HG03108 (cell line): ENCODE data around the gene UXT.
"Not testable (repeated sequence)": the region's sequence is repeated elsewhere in the genome, so short reads cannot be mapped to it uniquely, and the experiment has no call there.

ENCODE experiments used
- ATAC-seq: cut with Tn5 transposase; IDR thresholded peaks from one replicate; pipeline ENCODE4 v1.9.1; 2021; ENCODE audit warnings: moderate library complexity; ENCODE audit not compliant: unreplicated experiment

UXT gene, protein sequence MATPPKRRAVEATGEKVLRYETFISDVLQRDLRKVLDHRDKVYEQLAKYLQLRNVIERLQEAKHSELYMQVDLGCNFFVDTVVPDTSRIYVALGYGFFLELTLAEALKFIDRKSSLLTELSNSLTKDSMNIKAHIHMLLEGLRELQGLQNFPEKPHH

DNA sequence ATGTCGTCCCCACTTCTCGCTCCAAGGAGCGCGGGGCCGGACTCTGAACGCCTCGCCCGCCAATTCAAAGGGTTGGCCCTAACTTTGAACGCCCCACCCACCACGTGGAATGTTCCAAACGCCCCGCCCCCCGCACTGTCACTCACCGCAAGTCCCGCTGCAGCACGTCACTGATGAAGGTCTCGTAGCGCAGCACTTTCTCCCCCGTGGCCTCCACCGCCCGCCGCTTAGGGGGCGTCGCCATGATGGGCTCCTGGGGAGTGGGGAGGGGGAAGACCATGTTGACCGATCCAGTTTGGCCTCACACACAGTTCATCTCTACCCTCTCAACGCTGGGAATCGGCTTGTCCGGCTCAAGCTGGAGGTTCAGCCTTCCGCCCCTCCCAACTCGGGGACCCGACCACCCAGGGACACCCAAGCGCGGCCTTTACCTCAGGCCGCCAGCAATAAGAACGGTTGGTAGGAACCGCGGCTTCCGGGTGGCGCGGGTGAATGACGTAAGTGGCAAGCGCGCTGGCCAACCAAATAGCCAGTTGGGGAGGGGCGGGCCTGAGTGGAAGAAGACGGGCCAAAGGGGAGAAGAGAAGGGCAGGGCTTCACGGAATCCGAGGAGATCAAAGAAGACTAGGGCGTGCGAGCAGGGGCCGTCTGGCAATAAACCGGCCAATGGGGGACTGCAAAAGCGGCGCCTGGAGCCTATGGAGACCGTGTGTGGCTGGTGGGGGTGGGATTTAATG, at the start of gene UXT:
Gene UXT (minus strand): TSS at position 497 of the 737 bp plus-strand sequence. CDS start 253 bp downstream, at position 244.
- peak; percentile 78 for ATAC-seq

DNA sequence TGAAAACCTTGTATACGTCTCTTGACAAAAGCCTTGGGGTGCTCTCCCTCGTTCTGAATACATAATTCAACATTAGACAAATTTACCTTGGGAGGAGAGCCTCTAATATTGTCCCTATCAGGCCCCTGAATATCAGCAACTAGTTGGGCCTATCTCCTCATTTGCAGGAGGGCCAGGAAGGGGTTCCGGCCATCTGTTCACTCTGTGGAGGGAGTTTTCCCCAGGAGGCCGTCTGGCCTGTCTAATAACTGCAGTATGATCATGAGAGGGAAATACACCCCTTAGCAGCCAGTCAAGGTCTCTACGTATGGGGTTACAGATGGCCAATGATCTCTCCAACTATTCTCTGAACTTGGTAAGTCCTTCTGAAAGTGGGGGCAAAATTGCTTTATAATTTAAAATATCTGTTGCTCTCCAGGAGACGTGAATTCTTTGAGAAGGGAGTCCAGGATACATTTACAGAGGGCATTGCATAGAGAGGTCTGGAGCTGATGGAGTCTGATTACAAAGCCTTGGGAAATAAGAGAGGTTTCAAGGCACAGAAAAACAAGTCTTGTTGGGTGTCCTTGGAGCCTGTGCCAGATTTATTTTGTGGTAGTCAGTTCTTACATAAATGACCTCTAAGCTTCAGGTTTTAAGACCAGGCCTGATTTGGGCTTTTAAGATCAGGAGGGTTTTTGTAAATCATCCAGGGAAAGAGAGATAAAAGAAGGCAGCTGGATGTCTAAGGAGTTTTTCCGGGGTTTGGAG, 48.2 kb upstream of the UXT start:
- ATAC-seq, result no peak

GRCh38 chrX:47706575-47706974, 47.6 kb upstream of the UXT start:
- no peak for ATAC-seq

DNA sequence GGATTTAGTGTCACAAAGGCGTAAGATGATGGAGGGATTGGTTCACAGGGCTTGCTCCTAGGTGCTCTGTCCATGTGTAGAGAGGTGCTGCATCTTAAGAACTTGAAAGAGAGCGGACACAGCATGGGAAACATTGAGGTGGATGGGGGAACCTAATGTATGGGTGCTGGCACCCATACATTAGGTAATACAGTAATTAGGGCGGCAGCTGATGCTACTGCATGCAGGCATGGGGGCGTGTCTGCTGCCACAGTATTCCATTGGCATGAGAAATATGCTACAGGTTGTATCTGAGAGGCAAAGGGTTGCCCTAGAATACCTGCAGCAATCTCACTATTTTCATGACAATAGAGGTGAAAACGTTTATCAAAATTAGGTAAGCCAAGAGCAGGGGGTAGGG, 45.8 kb upstream of the UXT start:
- ATAC-seq, result no peak

DNA sequence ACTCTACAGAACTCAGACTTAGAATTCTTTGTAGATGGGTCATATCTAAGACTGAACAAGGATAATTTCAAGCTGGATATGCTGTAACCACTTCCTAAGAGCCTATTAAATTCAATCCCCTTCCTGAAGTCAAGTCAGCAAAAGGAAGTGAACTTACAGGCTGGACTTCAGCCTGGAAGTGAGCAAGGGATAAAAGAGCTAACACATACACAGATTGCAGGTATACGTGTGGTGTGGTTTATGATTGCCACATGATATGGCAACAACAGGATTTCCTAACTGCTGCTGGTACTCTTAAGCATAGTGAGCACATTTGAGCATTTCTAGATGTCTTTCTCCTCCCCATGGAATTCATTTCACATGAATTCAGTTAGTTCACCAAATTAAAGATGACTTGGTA, 38.2 kb upstream of the UXT start:
- no peak for ATAC-seq

DNA sequence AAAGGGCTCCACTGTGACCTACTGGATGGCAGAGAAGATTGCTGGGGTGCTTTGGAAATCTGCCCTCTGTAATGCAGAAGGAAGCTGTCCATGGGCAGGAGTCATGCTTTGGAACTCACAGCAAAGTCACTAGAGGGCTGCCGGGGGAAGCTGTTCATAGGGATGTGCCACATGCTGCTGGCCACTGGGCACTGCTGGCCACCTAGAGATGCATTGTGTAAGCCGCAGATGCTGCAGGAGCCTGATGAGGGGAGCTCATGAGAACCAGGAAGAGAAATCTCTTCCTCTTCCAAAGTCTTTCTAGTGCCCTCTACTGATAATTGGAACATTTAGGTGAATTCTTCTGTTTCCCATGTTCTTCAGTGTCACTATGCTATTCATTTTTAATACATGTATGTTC, 31.2 kb upstream of the UXT start:
- no peak for ATAC-seq

DNA sequence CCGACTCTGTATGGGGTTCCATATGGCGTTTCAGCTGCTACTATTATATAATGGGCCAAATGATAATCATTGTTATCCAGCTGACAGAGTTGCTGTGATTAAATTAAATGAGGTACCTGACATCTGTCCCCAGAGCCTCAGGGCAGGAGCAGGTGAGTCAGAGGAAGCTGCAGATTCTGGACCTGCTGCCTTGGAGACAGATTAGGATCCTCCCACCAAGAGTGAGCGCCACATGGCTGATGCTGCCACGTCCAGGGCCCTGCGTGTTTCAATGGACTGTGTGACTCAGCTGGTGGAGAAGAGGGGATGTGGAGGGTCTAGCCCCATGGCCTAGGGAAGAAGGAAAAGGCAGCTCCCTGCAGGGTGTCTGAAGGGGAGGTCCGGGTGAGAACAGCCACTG, 28.3 kb upstream of the UXT start:
- no peak for ATAC-seq

GRCh38 chrX:47683829-47684205, 24.8 kb upstream of the UXT start:
- ATAC-seq, result no peak

GRCh38 chrX:47683184-47683828, 24.3 kb upstream of the UXT start:
- ATAC-seq, result no peak

GRCh38 chrX:47675959-47676859, 17.2 kb upstream of the UXT start:
- not testable (repeated sequence) for ATAC-seq

DNA sequence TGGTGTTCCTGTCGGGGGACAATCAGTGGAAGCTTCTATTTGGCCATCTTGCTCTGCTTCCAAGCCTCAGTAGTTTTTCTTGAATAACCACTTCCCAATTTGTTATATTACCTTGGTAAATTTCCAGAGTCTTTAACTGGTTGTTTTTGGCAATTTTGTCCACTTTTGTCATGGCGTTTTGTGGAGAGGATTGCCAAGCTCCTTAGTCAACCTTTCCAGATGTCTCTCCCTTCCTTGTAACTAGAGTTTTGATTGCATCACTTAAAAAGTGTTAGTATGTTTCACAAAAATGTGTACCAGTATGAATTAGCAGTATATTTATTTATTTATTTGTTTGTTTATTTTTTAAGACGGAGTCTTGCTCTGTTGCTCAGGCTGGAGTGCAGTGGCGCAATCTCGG, 15.8 kb upstream of the UXT start:
- no peak for ATAC-seq

DNA sequence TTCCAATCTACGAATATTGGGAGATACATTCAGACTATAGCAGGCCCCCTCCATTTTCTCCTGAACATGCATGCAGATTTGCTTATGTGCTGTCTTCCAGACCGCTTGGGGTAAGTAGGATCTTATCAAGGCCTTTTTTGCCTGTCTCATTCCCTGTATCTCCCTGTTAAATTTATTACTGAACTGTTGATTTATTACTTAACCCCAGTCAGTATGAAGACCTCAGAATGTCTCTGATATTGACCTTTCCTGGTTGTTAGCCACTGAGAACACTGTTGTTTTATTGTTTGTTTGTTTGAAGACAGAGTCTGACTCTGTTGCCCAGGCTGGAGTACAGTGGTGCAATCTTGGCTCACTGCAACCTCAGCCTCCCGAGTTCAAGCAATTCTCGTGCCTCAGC, 6.8 kb upstream of the UXT start:
- not testable (repeated sequence) for ATAC-seq

- no peak for ATAC-seq
These were observed 5.8 kb upstream of the UXT start for GRCh38 chrX:47664737-47665136.

- ATAC-seq, result no peak
These were observed 3.2 kb upstream of the UXT start for GRCh38 chrX:47662144-47662657.

GRCh38 chrX:47661539-47661938, 2.6 kb upstream of the UXT start:
- ATAC-seq, result no peak

- ATAC-seq, result no peak
These were observed 394 bp upstream of the UXT start for GRCh38 chrX:47659421-47659726.

GRCh38 chrX:47658301-47658683, 688 bp downstream of the UXT start:
- no peak for ATAC-seq

DNA sequence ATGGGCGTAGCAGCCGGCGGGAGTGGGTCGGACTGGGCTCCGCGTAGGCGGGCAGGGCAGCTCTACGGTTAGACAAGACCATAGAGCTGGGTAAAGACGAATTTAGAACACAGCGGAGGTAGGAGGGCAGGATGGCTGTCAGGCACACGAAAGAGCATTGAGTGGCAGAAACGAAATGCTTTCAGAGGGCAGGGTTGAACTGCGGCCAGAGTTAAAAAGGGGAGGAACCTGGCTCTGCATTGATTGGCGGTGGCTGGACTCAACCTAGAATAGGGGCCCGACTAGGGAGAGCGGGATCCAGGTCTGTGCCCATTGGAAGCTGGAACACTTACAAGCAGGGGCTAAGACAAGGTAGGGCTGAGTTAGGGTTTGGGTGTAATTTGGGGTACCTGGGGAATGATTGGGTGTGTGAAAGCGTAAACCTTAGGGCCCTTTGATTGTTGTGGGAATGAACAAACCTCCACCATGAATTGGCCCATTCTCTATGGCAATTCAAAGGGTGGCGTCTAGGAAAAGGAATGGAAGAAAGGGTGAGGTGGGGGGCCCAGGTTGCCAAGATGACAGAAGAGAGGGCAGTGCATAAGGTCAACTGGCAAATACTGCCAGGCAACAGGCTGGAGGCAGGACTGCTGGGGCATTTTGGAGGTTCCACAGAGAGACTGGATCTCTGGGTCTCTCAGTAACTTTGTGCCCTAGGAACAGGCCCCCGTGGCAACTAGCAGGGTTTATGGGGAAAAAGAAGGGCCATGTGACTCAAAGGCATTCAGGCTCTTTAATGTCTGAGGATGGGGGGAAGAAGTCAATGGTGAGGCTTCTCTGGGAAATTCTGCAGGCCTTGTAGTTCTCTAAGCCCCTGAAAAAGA, 7.7 kb downstream of the UXT start:
- ATAC-seq, result no peak

- peak; percentile 89 for ATAC-seq
These were observed 8.6 kb downstream of the UXT start, which contains the start of gene ELK1 for GRCh38 chrX:47650164-47651042. TSS of gene ELK1 (minus strand) at chrX:47650563. CDS start at chrX:47641441, 9,122 bp downstream.
